AG08395 (cell line): ENCODE data around the gene IL20RA.
"Not testable (repeated sequence)": the region's sequence is repeated elsewhere in the genome, so short reads cannot be mapped to it uniquely, and the experiment has no call there.

Experiments
- DNase-seq: peaks from one replicate; pipeline ENCODE4 v3.0.0; 2012; ENCODE audit warnings: mixed read lengths, low spot score

IL20RA gene

GRCh38 chr6:137044366-137045221 lies at the start of gene IL20RA:
Gene IL20RA, minus strand, starts transcription at chr6:137044965. Its CDS starts 237 bp downstream, at chr6:137044728.
- peak; percentile 30 for DNase-seq

- no peak for DNase-seq
These were observed 48.7 kb upstream of the IL20RA start for GRCh38 chr6:137093183-137094069.

- DNase-seq, result no peak
These were observed 47.3 kb upstream of the IL20RA start for GRCh38 chr6:137092018-137092417.

- DNase-seq, result no peak
These were observed 44.5 kb upstream of the IL20RA start for GRCh38 chr6:137089305-137089704.

- DNase-seq, result no peak
These were observed 43.1 kb upstream of the IL20RA start for GRCh38 chr6:137087902-137088301.

- no peak for DNase-seq
These were observed 41.3 kb upstream of the IL20RA start for GRCh38 chr6:137086031-137086430.

- DNase-seq, result no peak
These were observed 40.3 kb upstream of the IL20RA start for GRCh38 chr6:137084865-137085617.

GRCh38 chr6:137084090-137084489 lies 39.3 kb upstream of the IL20RA start:
- DNase-seq, result no peak

- DNase-seq, result no peak
These were observed 37.2 kb upstream of the IL20RA start for GRCh38 chr6:137081997-137082396.

- no peak for DNase-seq
These were observed 35.9 kb upstream of the IL20RA start for GRCh38 chr6:137080711-137081110.

GRCh38 chr6:137076277-137077068 lies 31.7 kb upstream of the IL20RA start:
- peak; percentile 59 for DNase-seq

- not testable (repeated sequence) for DNase-seq
These were observed 31.0 kb upstream of the IL20RA start for GRCh38 chr6:137075790-137076189.

- DNase-seq, result no peak
These were observed 25.5 kb upstream of the IL20RA start for GRCh38 chr6:137070303-137070702.

GRCh38 chr6:137067399-137067798 lies 22.6 kb upstream of the IL20RA start:
- no peak for DNase-seq

- no peak for DNase-seq
These were observed 13.3 kb upstream of the IL20RA start for GRCh38 chr6:137058037-137058436.

- DNase-seq, result no peak
These were observed 11.5 kb upstream of the IL20RA start for GRCh38 chr6:137056121-137056880.

GRCh38 chr6:137051790-137052472 lies 7.2 kb upstream of the IL20RA start:
- no peak for DNase-seq

GRCh38 chr6:137049095-137049494 lies 4.3 kb upstream of the IL20RA start:
- DNase-seq, result no peak

- DNase-seq, result no peak
These were observed 2.2 kb upstream of the IL20RA start for GRCh38 chr6:137046871-137047412.
